Thoracic aorta (tissue), 2 donors: ENCODE measurements around the gene ADM2. TPM values are rescaled to one million over a fixed set of nuclear protein-coding genes. Genes with fewer than 3 reads are reported as not detected.
"Not testable (repeated sequence)": the region's sequence is repeated elsewhere in the genome, so short reads cannot be mapped to it uniquely, and the experiment has no call there.

Experiments used
- ATAC-seq: fragments of 150-250 bp; one replicate; pipeline ENCODE4 v1.8.0; 2017; ENCODE audit warnings: low read depth; ENCODE audit not compliant: insufficient number of reproducible peaks, low FRiP score
- DNase-seq: peaks from one replicate; pipeline ENCODE4 v3.0.0-alpha.2; 2020; ENCODE audit warnings: low spot score
- H3K27ac ChIP-seq, 2 donors: fragments of 200-600 bp; sonication (generic); 1 replicate in 1 of 2; 2 replicates in 1 of 2; pipeline ENCODE4 v1.5.1; 2016; ENCODE audit warnings: mild to moderate bottlenecking in 2 of 2, moderate library complexity in 2 of 2
- H3K27me3 ChIP-seq: fragments of 200-600 bp; sonication (generic); replicated peaks from 2 replicates; pipeline ENCODE4 v1.6.0; 2016; ENCODE audit warnings: mild to moderate bottlenecking; ENCODE audit not compliant: insufficient read depth
- H3K36me3 ChIP-seq: fragments of 200-600 bp; sonication (generic); one replicate; pipeline ENCODE4 v1.5.1; 2016
- H3K4me1 ChIP-seq, 2 donors: fragments of 200-600 bp; sonication (generic); 1 replicate in 1 of 2; 2 replicates in 1 of 2; pipeline versions ENCODE4 v1.5.1 to v1.6.0; 2016; ENCODE audit warnings: low read depth in 2 of 2, mild to moderate bottlenecking in 1 of 2; ENCODE audit not compliant: control insufficient read depth in 1 of 2
- H3K4me3 ChIP-seq: fragments of 200-600 bp; sonication (generic); 2 replicates; pipeline ENCODE4 v1.5.1; 2016; ENCODE audit warnings: mild to moderate bottlenecking
- H3K9me3 ChIP-seq: fragments of 200-600 bp; sonication (generic); 2 replicates; pipeline ENCODE4 v1.5.1; 2016
- total RNA-seq, 2 donors: library from RNA; depleted of rRNA; stranded (reverse); fragments of >200 nt; gene quantifications; one replicate each; pipeline versions ENCODE4 v1.1.0 to v1.2.3, GENCODE V29; 2016
- TF ChIP-seq, protein P1 (sequence below): fragments of 200-600 bp; sonication (generic); IDR thresholded peaks from one replicate; pipeline ENCODE4 v1.5.1; 2019; ENCODE audit warnings: antibody characterized with exemption

Gene ADM2
- total RNA-seq, 2 donors from 2014 or later: 0.14 TPM; not detected in 1

DNA sequence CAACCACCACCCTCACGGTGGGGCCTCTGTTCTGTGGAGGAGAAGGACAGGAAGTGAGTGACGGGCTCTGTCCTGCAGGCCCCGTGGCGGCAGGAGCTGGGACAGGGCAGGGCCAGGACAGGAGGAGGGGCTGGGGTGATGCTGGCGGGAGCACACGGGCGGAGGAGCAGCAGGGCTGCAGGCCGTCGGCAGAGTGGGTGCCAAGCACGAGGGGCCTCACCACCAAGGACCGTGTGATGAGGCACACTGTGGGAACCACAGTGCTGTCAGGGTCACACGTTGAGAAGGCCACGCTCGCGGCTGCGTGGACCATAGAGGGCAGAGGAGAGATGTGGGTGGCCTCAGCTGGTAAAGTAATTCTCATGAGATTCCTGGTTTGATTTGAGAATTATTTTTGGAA, 35.5 kb downstream of the ADM2 start:
- ATAC-seq (no peak), DNase-seq (no peak)
- Histone ChIP-seq H3K27me3 (no peaks in the 10 kb centered on the region), H3K4me1 (no peaks in the 10 kb centered on the region), H3K9me3 (no peaks in the 10 kb centered on the region), H3K4me3 (no peak overlapping the region), H3K27ac (no peak overlapping the region), H3K36me3 (peaks cover 47% of the 10 kb centered on the region)
- TF ChIP-seq, protein P1, sequence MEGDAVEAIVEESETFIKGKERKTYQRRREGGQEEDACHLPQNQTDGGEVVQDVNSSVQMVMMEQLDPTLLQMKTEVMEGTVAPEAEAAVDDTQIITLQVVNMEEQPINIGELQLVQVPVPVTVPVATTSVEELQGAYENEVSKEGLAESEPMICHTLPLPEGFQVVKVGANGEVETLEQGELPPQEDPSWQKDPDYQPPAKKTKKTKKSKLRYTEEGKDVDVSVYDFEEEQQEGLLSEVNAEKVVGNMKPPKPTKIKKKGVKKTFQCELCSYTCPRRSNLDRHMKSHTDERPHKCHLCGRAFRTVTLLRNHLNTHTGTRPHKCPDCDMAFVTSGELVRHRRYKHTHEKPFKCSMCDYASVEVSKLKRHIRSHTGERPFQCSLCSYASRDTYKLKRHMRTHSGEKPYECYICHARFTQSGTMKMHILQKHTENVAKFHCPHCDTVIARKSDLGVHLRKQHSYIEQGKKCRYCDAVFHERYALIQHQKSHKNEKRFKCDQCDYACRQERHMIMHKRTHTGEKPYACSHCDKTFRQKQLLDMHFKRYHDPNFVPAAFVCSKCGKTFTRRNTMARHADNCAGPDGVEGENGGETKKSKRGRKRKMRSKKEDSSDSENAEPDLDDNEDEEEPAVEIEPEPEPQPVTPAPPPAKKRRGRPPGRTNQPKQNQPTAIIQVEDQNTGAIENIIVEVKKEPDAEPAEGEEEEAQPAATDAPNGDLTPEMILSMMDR: no peak

DNA sequence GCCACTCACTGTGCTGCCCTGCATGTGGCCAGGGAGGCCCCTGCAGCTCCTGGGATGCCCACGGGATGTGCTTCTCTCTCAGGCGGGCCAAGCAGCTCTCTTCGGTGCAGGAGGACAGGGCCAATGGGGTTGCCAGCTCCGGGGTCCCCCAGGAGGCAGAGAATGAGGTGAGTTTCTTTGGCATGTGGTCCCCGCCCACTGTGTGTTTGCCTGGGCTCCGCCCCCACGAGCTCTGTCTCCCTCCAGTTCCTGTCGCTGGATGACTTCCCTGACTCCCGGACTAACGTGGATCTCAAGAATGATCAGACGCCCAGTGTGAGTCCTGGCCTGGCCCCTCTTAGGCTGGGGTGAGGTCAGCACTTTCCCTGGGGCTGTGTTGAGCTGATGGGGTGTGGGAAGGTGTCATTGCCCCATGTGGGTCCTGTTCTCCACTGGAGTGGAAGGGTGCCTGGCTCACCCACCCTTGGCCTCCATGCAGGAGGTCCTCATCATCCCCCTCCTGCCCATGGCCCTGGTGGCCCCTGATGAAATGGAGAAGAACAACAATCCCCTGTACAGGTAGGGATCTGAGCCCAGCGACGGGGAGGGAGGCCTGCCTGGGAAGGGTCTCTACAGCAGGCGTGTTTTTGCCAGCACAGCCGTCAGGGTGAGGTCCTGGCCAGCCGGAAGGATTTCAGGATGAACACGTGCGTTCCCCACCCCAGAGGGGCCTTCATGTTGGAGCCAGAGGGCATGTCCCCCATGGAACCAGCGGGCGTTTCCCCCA, 36.3 kb downstream of the ADM2 start:
- ATAC-seq: no peak
- H3K4me1 ChIP-seq: no peaks in the 10 kb centered on the region
- H3K4me3 ChIP-seq: no peak overlapping the region
- H3K27me3 ChIP-seq: no peaks in the 10 kb centered on the region
- H3K36me3 ChIP-seq: peaks cover 52% of the 10 kb centered on the region
- no peak overlapping the region for H3K27ac ChIP-seq
- H3K9me3 ChIP-seq: no peaks in the 10 kb centered on the region
- TF ChIP-seq, protein P1: no peak
- DNase-seq: no peak

DNA sequence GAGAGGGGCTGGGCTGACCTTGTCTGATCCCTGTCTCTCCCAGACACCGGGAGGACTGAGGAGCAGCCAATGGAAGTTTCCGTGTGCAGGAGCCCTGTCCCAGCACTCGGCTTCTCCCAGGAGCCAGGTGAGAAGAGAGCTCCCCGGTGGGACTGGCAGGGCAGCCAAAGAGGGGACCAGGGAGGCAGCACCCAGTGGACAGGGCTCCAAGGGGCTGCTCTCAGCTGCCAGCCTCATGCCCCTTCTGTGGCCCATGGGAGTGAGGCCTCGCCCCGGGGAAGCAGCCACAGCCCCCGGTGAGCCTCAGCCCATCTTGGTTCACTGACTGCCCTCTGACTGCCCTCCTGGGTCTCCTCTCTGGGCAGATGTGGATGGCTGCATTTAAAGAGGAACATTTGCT, 37.3 kb downstream of the ADM2 start:
- no peak for ATAC-seq
- Histone ChIP-seq H3K9me3 (no peaks in the 10 kb centered on the region), H3K27me3 (no peaks in the 10 kb centered on the region), H3K4me1 (no peaks in the 10 kb centered on the region), H3K4me3 (no peak overlapping the region), H3K27ac (no peak overlapping the region), H3K36me3 (peaks cover 58% of the 10 kb centered on the region)
- DNase-seq: no peak
- TF ChIP-seq, protein P1: no peak

DNA sequence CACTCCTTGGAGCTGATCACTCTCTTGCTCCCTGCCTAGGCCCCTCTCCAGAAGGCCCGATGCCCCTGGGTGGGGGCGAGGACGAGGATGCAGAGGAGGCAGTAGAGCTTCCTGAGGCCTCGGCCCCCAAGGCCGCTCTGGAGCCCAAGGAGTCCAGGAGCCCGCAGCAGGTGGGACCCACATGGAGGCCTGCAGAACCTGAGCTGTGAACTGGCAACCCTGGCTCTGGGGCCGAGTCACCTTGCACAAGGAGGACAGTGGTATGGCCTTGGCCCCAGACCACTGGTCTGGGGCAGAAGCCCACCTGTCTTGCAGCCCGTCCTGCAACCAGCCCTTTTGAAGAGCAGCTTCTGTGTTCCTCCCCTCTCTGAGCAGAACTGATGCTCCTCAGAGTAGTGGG, 37.8 kb downstream of the ADM2 start:
- H3K27me3 ChIP-seq: no peaks in the 10 kb centered on the region
- peaks cover under 1 to 2% of the 10 kb centered on the region in 2 donors for H3K4me1 ChIP-seq
- H3K27ac ChIP-seq: no peak overlapping the region
- no peak overlapping the region for H3K4me3 ChIP-seq
- TF ChIP-seq, protein P1: no peak
- no peaks in the 10 kb centered on the region for H3K9me3 ChIP-seq
- no peak for ATAC-seq
- peaks cover 61% of the 10 kb centered on the region for H3K36me3 ChIP-seq
- DNase-seq: no peak

DNA sequence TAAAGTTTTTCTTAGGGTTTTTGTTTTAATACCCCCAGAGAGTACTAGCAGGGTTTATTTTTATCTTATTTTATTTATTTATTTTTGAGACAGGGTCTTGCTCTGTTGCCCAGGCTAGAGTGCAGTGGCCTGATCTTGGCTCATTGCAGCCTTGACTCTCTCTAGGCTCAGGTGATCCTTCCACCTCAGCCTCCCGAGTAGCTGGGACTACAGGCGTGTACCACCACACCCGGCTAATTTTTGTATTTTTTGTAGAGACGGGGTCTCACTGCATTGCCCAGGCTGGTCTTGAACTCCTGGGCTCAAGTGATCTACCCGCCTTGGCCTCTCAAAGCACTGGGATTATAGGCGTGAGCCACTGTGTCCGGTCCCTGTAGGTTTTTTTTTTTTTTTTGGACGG, 38.8 kb downstream of the ADM2 start:
- Histone ChIP-seq H3K36me3 (peaks cover 61% of the 10 kb centered on the region), H3K4me1 (peaks cover 10 to 11% of the 10 kb centered on the region in 2 donors)
- ATAC-seq, H3K4me3 ChIP-seq, H3K27me3 ChIP-seq, H3K27ac ChIP-seq, DNase-seq, H3K9me3 ChIP-seq: not testable (repeated sequence)
